HG03064 (cell line): ENCODE results near the gene CHCHD3.

Experiments used
- ATAC-seq: cut with Tn5 transposase; IDR thresholded peaks from one replicate; pipeline ENCODE4 v1.9.1; 2021; ENCODE audit warnings: low read depth; ENCODE audit not compliant: unreplicated experiment

CHCHD3 gene

GRCh38 chr7:132756484-132756990 is 325.4 kb downstream of the CHCHD3 start:
- no peak for ATAC-seq

GRCh38 chr7:132755538-132756483 is 326.1 kb downstream of the CHCHD3 start:
- ATAC-seq = no peak

DNA sequence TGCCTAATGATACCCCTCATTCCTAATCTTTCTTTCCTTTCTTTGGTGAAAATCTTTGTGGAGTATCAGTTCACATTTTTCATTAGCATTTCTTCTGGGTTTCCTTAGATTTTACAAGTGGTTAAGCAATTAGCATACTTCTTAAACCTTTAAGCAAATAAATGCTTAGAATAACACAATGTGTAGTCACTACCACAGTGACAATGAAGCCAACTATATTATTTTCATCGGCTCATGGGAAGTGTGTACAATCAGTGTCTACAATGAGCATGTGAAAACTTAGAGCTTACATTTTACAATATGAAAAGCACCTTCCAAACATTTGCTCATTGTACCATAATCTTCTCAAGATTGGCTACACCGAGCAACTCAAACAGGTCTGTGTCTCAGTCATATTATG is 329.5 kb downstream of the CHCHD3 start:
- ATAC-seq = no peak

DNA sequence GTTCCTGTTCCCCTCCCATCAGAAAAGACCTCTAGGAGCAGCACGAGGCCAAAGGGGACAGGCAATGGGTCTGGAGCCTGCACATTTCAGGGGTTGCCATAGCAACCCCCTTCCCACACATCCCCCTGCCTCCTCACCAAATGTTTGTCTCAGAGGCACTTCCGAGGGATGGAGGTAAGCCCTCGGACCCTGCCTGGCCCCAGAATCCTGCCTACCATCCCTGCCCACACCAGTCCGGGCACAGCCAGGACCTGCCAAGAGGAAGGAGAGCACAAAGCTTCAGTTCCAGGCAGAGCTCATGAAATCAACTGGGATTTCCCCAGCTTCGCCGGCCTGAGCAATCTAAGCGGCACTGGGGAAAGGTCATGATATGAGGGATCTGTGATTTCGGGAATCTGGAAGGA is 330.6 kb downstream of the CHCHD3 start:
- ATAC-seq = no peak

DNA sequence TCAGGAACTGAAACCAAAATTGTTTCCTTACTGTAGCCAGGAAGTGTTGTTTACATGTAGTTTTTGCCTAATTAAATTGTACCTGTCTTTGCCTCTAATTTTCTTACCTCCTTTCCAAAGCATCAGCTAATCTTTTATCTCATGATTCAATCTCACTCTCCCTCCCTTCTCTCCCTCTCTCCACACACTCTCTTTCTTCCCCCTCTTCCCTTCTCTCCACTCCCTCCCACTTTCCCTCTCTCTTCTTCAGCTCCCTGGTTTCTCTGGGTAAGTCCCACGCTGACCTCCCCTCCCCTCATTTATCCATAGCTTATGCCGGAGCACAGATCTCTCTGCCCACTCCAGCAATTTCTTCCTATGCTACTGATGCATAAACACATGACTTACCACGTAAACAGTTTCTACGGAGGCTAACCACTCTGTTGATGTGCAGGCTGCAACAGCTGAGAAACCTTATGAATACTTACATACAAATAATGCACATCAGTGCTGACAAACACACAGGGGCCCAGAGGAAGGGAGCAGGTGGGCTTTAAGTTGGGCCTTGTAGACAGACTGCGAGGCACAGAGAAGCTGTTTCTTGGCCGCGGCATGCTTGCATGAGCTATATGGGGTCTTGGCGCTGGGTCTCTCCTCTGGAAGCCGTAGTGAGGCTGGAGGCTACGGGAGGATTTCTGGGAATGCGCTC is 331.2 kb downstream of the CHCHD3 start:
- ATAC-seq = no peak

- ATAC-seq = no peak
These were observed 331.8 kb downstream of the CHCHD3 start for GRCh38 chr7:132750096-132750495.

GRCh38 chr7:132745510-132745909 is 336.4 kb downstream of the CHCHD3 start:
- ATAC-seq = no peak

GRCh38 chr7:132743974-132744373 is 337.9 kb downstream of the CHCHD3 start:
- no peak for ATAC-seq

- ATAC-seq = no peak
These were observed 339.7 kb downstream of the CHCHD3 start for GRCh38 chr7:132742189-132742612.

DNA sequence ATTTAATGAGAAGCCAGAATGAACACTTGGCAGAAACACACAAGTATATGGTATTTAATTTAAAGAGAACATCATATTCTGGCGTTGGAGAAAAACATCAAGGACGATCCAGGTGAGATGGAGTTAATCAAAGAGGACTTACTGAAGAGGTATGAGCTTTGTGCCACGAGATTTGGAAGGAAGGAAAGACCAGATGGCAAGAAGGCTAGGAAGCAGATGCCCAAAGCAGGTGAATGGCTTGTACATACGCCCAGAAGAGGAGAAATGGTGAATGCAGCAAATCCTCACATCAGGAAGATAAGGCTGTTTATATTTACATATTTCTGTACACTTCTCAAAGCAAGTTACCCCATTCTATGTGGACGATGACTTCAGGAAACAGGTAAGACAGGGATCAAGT is 341.7 kb downstream of the CHCHD3 start:
- ATAC-seq = no peak

DNA sequence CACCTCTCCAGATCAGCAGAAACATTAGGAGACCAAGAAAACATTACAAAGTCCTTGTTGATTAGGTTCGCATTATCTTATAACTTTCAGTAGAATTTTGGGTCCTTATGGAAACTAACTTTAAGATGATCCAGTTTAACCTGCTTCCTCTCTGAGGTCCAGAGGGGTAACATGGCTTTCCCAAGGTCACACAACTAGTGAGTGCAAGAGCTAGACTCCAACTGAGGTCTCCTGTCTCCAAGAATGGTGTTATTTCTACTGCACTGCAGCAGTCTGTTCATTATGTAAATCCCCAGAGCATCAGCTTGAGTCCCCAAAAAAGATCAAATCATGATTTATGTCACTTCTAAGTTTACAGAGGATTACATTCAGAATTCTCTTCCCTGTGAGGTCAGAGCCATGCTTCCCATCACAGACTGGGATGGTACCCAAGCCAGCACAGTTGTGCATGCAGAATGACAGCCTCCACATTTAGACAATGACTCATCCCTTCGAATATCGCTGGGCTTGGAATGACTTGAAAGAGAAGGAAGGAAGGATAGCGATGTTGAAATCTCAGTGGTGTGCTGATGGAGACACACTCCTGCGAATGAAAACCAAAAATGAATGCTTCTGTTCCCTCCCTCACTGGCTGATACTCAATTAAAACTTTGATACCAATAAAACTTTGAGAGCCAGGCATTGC is 342.5 kb downstream of the CHCHD3 start:
- ATAC-seq = no peak

DNA sequence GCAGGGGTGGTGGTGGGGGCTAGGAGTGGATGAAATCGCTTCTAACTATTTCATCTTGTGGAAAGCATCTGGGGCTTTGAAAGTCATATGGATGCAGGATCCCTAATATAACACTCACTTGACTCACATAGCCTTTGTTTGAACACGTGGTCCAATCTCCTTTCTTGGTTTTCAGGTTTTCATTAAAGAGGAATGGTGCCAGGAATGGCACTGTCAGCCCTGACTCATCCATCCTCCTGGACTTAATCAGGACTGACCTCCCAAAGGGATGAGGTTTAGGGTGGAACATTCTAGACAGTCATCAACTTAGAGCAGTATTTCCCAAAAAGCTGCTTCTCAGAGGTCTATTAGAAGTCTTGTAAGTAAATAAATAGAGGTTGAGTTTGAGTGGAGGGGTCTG is 343.6 kb downstream of the CHCHD3 start:
- ATAC-seq = no peak

- ATAC-seq = no peak
These were observed 346.4 kb downstream of the CHCHD3 start for GRCh38 chr7:132735476-132735875.
